Activated B cell treated with CpG ODN at 0.5 μM for 24 hours (primary cell): ENCODE data around the gene KRT79. TPM values are rescaled to one million over a fixed set of nuclear protein-coding genes. Genes with fewer than 3 reads are reported as not detected.

Experiments used
- ATAC-seq: fragments of 200-7000 bp; cut with Tn5 transposase; one replicate; pipeline ENCODE4 v1.10.0; 2021; ENCODE audit warnings: low read depth, mild to moderate bottlenecking, moderate library complexity
- CTCF ChIA-PET: fragments of 350-600 bp; sonication (Branson Sonifier 250); formaldehyde crosslinking; loops from one replicate; lab custom pipeline; 2021; ENCODE audit warnings: antibody characterized with exemption; lab: Charles Lee
- POLR2A ChIA-PET: fragments of 350-600 bp; sonication (Branson Sonifier 250); formaldehyde crosslinking; loops from one replicate; lab custom pipeline; 2021; ENCODE audit warnings: antibody characterized with exemption; lab: Charles Lee
- DNase-seq: peaks from one replicate; pipeline ENCODE4 v3.0.0; 2022
- H3K27ac Mint-ChIP-seq: one replicate; pipeline ENCODE4 v1.8.0; 2020; ENCODE audit warnings: mixed read lengths
- H3K27me3 Mint-ChIP-seq: one replicate; pipeline ENCODE4 v1.8.0; 2021; ENCODE audit warnings: mixed read lengths
- H3K36me3 Mint-ChIP-seq: one replicate; pipeline ENCODE4 v1.8.0; 2021; ENCODE audit warnings: low read depth, mixed read lengths
- H3K4me1 Mint-ChIP-seq: one replicate; pipeline ENCODE4 v1.8.0; 2021; ENCODE audit warnings: mixed read lengths
- H3K4me3 Mint-ChIP-seq: one replicate; pipeline ENCODE4 v1.8.0; 2020; ENCODE audit warnings: mild to moderate bottlenecking, mixed read lengths
- H3K9me3 Mint-ChIP-seq: one replicate; pipeline ENCODE4 v1.8.0; 2020; ENCODE audit warnings: mixed read lengths
- intact Hi-C: fragments of 100-400 bp; cut with micrococcal nuclease; formaldehyde crosslinking; loops from one replicate; pipeline ENCODE4 v1.15.1; 2024
- total RNA-seq: library from RNA; stranded (reverse); gene quantifications from 2 replicates; pipeline ENCODE4 v1.2.3, GENCODE V29; 2022
- TF ChIP-seq, protein P1 (sequence below): fragments of 200-600 bp; IDR thresholded peaks from one replicate; pipeline ENCODE4 v1.8.0; 2022; ENCODE audit warnings: antibody characterized with exemption, mild to moderate bottlenecking

The KRT79 gene
- total RNA-seq, 1 donor from 2014 or later, result not detected

DNA sequence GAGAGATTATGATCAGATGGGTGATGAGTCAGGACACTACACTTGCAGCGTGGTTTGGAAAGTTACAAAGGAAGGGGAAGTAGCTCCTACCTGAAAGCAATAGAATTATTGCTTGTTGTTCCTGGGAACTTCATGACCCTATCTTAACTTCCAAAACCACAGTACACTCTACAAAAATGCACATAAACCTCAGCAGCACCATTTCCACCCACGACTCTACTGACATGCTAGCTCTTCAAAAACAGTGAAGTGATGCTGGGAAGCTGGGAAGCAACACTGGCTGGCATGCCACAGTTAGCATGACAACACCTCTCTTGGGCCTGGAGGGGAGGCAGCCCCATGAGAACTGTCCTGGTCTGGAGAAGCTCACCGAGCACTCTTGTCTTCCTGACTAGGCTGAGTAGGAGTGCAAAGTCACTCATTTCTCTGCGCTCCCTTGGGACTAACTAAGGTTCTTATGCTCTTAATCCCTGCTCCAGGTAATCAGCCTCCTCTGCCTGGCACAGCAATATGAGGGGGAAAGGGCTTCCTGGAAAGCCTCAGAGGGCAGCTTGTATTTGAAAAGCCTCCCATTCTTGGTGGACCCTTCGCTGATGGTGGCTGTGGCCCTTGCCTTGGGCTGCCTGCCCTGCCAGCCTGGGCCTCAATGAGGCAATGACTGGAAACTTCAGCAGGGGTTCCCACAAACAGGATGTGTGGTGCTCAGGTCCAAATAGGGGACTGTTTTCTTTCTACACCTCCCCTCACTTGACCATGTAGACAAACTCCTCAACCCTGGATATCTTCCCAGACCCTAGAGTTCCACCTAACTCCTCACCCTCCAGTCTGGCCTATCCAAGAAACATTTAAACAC lies 39.4 kb downstream of the KRT79 start:
- ATAC-seq (no peak), DNase-seq (no peak)
- Mint-ChIP-seq H3K4me3 (no peak overlapping the region), H3K9me3 (no peaks in the 10 kb centered on the region), H3K27me3 (peaks cover 20% of the 10 kb centered on the region), H3K4me1 (no peaks in the 10 kb centered on the region), H3K36me3 (no peaks in the 10 kb centered on the region), H3K27ac (no peak overlapping the region)
- ChIA-PET POLR2A (no interaction called here), CTCF (no interaction called here)
- TF ChIP-seq, protein P1, sequence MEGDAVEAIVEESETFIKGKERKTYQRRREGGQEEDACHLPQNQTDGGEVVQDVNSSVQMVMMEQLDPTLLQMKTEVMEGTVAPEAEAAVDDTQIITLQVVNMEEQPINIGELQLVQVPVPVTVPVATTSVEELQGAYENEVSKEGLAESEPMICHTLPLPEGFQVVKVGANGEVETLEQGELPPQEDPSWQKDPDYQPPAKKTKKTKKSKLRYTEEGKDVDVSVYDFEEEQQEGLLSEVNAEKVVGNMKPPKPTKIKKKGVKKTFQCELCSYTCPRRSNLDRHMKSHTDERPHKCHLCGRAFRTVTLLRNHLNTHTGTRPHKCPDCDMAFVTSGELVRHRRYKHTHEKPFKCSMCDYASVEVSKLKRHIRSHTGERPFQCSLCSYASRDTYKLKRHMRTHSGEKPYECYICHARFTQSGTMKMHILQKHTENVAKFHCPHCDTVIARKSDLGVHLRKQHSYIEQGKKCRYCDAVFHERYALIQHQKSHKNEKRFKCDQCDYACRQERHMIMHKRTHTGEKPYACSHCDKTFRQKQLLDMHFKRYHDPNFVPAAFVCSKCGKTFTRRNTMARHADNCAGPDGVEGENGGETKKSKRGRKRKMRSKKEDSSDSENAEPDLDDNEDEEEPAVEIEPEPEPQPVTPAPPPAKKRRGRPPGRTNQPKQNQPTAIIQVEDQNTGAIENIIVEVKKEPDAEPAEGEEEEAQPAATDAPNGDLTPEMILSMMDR, result no peak
- intact Hi-C loops, result no loop called here

DNA sequence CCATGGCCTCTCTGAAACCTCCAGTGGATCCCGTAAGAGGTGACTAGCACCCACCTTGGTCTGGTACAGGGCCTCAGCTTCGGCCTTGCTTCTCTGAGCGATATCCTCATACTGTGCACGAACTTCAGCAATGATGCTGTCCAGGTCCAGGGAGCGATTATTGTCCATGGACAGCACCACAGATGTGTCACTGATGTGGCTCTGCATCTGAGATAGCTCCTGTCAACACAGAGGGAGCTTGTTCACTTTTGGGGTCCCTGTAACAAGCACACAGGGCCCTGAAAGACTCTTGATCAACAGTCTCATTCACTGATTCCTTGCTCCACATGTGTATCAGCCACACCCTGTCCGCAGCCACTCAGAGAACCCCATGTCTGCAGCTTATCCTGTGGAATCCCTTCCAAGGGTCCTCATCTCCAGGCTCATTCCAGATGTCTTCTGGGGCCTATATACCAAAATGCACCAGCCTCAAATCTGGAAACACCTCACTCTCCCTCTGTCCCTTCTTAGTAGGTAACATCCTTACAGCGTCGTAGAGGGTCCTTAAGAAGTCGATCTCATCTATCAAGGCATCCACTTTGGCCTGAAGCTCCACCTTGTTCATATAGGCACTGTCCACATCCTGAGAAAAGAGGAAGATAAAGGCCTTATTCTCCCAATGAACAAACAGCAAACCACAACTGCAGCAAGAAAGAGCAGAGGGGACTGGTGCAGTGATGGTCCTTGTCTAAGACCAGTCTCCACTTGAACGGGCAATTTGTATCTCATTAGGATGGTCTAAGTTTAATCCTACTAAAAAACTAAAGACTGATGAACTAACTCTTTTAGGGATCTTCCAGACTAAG lies 41.7 kb downstream of the KRT79 start:
- ChIA-PET POLR2A (interaction anchor here (0.6 kb wide), 1 partner anchor 262 kb away, joined by 5 read pairs; no protein-coding TSS in a partner anchor), CTCF (no interaction called here)
- Mint-ChIP-seq H3K4me3 (no peak overlapping the region), H3K27ac (no peak overlapping the region), H3K9me3 (no peaks in the 10 kb centered on the region), H3K27me3 (peaks cover 28% of the 10 kb centered on the region), H3K4me1 (no peaks in the 10 kb centered on the region), H3K36me3 (no peaks in the 10 kb centered on the region)
- DNase-seq (no peak), ATAC-seq (no peak)
- intact Hi-C loops, result no loop called here
- TF ChIP-seq, protein P1, result no peak

DNA sequence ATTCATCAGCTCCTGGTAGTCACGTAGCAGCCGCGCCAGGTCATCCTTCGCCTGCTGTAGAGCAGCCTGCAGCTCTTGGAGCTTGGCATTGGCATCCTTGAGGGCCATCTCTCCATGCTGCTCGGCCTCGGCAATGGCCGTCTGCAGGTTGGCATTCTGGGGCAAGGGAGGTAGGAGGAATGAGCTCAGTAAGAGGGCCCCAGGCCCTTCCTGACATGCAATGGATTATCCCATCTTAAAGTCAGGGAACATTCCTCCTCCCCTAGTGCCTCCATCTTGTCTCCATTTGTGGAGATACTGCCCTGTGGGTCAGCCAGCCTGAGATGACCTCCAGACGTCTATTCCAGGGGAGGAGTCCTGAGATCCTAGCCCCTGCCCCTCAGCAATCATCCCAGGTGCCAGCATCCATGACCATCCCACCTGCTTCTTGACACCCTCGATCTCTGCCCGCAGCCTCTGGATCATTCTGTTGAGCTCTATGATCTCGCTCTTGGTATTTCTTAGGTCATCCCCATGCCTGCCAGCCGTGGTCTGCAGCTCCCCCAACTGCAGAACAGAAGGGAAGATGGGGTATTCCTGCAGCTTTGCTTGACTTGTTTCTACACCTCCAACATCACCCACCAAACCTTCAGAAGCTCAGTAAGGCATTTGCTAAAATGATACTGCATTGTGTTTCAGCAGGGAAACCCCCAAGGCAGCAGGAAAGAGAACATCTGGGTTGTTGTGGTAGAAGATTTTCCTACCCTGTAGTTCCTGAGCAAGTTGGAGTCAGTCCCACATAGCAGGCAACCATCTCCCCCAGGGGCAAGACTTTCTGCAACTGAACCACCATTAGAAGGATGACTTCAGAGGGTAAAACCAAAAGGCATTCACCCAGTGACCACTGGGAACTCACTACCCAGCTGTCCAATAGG lies 42.6 kb downstream of the KRT79 start:
- DNase-seq (no peak), ATAC-seq (no peak)
- intact Hi-C loops, result no loop called here
- ChIA-PET CTCF (no interaction called here), POLR2A (no interaction called here)
- Mint-ChIP-seq H3K4me1 (no peaks in the 10 kb centered on the region), H3K9me3 (no peaks in the 10 kb centered on the region), H3K36me3 (no peaks in the 10 kb centered on the region), H3K27me3 (peaks cover 28% of the 10 kb centered on the region), H3K4me3 (no peak overlapping the region), H3K27ac (no peak overlapping the region)
- TF ChIP-seq, protein P1, result no peak

DNA sequence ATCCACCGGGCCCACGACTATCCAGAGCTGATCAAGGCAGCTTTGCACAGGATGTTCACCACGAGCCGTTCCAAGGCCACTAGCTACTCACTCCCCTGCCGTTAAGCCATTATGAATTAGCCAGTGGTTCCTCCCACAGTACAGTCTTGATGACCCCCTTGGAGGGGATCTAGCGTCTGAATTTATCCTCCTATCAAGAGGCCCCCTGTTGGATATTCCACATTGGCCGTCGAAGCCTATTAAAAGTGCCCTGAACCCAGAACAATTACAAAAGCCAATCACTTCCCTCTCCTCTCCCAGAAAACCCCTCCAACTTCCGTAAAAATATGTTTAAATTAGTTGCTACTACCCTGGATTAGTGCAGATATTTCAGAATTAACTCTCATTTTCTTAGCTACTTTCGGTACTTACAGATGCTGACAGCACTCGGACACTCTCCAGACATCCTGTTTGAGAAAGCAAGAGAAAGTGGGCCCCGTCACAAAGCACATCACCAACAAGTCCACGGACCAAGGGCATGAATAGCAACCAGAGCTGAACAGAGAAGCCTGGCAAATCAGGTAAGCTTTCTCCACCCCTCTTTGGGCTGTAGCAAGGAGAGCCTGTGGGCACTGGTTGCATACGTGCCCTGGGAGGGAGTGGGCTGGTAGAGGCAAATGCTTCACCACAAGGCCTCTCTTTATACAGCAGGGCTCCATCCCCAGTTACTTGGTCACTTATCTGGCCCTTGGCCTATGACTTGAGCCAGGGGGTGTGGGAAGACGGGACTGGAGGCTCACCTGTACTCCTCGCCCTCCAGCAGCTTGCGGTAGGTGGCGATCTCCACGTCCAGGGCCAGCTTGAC lies 43.5 kb downstream of the KRT79 start:
- H3K27ac Mint-ChIP-seq, result no peak overlapping the region
- CTCF ChIA-PET, result no interaction called here
- POLR2A ChIA-PET, result no interaction called here
- DNase-seq (no peak), ATAC-seq (no peak)
- intact Hi-C loops, result no loop called here
- H3K4me1 Mint-ChIP-seq, result no peaks in the 10 kb centered on the region
- no peaks in the 10 kb centered on the region for H3K9me3 Mint-ChIP-seq
- peaks cover 28% of the 10 kb centered on the region for H3K27me3 Mint-ChIP-seq
- no peak overlapping the region for H3K4me3 Mint-ChIP-seq
- TF ChIP-seq, protein P1, result no peak
- H3K36me3 Mint-ChIP-seq, result no peaks in the 10 kb centered on the region
